H9 (cell line): ENCODE data around the gene AATK. TPM values are rescaled to one million over a fixed set of nuclear protein-coding genes. Genes with fewer than 3 reads are reported as not detected.

Experiments
- DNase-seq: peaks from one replicate; pipeline ENCODE4 v3.0.0-alpha.2; 2017
- H2AFZ ChIP-seq: one replicate; pipeline ENCODE4 v1.6.1; 2013; ENCODE audit warnings: mild to moderate bottlenecking, low read length, control low read depth, moderate library complexity
- H2AK5ac ChIP-seq: 2 replicates; pipeline ENCODE4 v1.6.1; 2013; ENCODE audit warnings: low read length, control low read depth, mixed read lengths; ENCODE audit not compliant: insufficient read length
- H2BK120ac ChIP-seq: one replicate; pipeline ENCODE4 v1.6.1; 2013; ENCODE audit warnings: low read depth, mild to moderate bottlenecking, low read length, control low read depth, inconsistent platforms; ENCODE audit not compliant: poor library complexity, severe bottlenecking
- H2BK12ac ChIP-seq: 2 replicates; pipeline ENCODE4 v1.6.1; 2013; ENCODE audit warnings: low read length, control low read depth, mixed read lengths, low read depth; ENCODE audit not compliant: insufficient read length
- H2BK15ac ChIP-seq: 2 replicates; pipeline ENCODE4 v1.6.1; 2013; ENCODE audit warnings: low read depth, low read length, control low read depth
- H2BK20ac ChIP-seq: one replicate; pipeline ENCODE4 v1.6.1; 2013; ENCODE audit warnings: low read depth, mild to moderate bottlenecking, low read length, control low read depth, inconsistent platforms; ENCODE audit not compliant: poor library complexity, severe bottlenecking
- H2BK5ac ChIP-seq: 2 replicates; pipeline ENCODE4 v1.6.1; 2013; ENCODE audit warnings: low read length, control low read depth, mixed read lengths; ENCODE audit not compliant: insufficient read length
- H3K14ac ChIP-seq: 2 replicates; pipeline ENCODE4 v1.6.1; 2013; ENCODE audit warnings: low read length, control low read depth; ENCODE audit not compliant: insufficient read depth
- H3K18ac ChIP-seq: 2 replicates; pipeline ENCODE4 v1.6.1; 2013; ENCODE audit warnings: low read depth, mild to moderate bottlenecking, mixed read lengths, low read length, control low read depth; ENCODE audit not compliant: insufficient read length
- H3K23ac ChIP-seq: 2 replicates; pipeline ENCODE4 v1.6.1; 2013; ENCODE audit warnings: low read length, control low read depth, mixed read lengths, low read depth; ENCODE audit not compliant: insufficient read length
- H3K23me2 ChIP-seq: 2 replicates; pipeline ENCODE4 v1.6.1; 2013; ENCODE audit warnings: low read depth, mild to moderate bottlenecking, mixed read lengths, low read length, control low read depth; ENCODE audit not compliant: insufficient read length, poor library complexity, severe bottlenecking
- H3K27ac ChIP-seq: 2 replicates; pipeline ENCODE4 v1.5.1; 2013; ENCODE audit warnings: low read length, control low read depth, mixed read lengths, low read depth; ENCODE audit not compliant: insufficient read length
- H3K27me3 ChIP-seq: 2 replicates; pipeline ENCODE4 v1.6.1; 2013; ENCODE audit warnings: low read length, control low read depth, inconsistent platforms; ENCODE audit not compliant: insufficient read depth
- H3K4ac ChIP-seq: 2 replicates; pipeline ENCODE4 v1.6.1; 2013; ENCODE audit warnings: low read depth, mild to moderate bottlenecking, control low read depth, inconsistent platforms, low read length, moderate library complexity
- H3K4me1 ChIP-seq: 2 replicates; pipeline ENCODE4 v1.6.1; 2013; ENCODE audit warnings: low read length, control low read depth, inconsistent platforms; ENCODE audit not compliant: insufficient read depth
- H3K4me2 ChIP-seq: 2 replicates; pipeline ENCODE4 v1.6.1; 2013; ENCODE audit warnings: low read length, control low read depth, mixed read lengths; ENCODE audit not compliant: insufficient read length, insufficient read depth
- H3K56ac ChIP-seq: 2 replicates; pipeline ENCODE4 v1.6.1; 2013; ENCODE audit warnings: low read depth, mild to moderate bottlenecking, mixed read lengths, low read length, control low read depth; ENCODE audit not compliant: insufficient read length
- H3K79me1 ChIP-seq: 2 replicates; pipeline ENCODE4 v1.6.1; 2013; ENCODE audit warnings: low read depth, mild to moderate bottlenecking, moderate library complexity, low read length, control low read depth, inconsistent platforms; ENCODE audit not compliant: insufficient read depth, poor library complexity, severe bottlenecking
- H3K79me2 ChIP-seq: 2 replicates; pipeline ENCODE4 v1.6.1; 2013; ENCODE audit warnings: low read length, control low read depth, inconsistent platforms; ENCODE audit not compliant: insufficient read depth
- H3K9ac ChIP-seq: 2 replicates; pipeline ENCODE4 v1.6.1; 2013; ENCODE audit warnings: low read length, control low read depth, mixed read lengths; ENCODE audit not compliant: insufficient read length; ENCODE audit errors: extremely low read depth
- H3K9me3 ChIP-seq: one replicate; pipeline ENCODE4 v1.6.1; 2013; ENCODE audit warnings: low read depth, low read length, inconsistent platforms; ENCODE audit not compliant: control insufficient read depth
- H3T11ph ChIP-seq: one replicate; pipeline ENCODE4 v1.6.1; 2013; ENCODE audit warnings: mild to moderate bottlenecking, low read length, control low read depth, inconsistent platforms
- H4K20me1 ChIP-seq: one replicate; pipeline ENCODE4 v1.6.1; 2013; ENCODE audit not compliant: control insufficient read depth, insufficient read length, insufficient read depth
- H4K5ac ChIP-seq: 2 replicates; pipeline ENCODE4 v1.6.1; 2013; ENCODE audit warnings: low read depth, mild to moderate bottlenecking, mixed read lengths, low read length, control low read depth; ENCODE audit not compliant: insufficient read length
- H4K8ac ChIP-seq: replicated peaks from 2 replicates; pipeline ENCODE4 v1.6.1; 2013; ENCODE audit warnings: low read length, control low read depth, mixed read lengths, low read depth; ENCODE audit not compliant: insufficient read length
- H4K91ac ChIP-seq: 2 replicates; pipeline ENCODE4 v1.6.1; 2013; ENCODE audit warnings: low read depth, mild to moderate bottlenecking, moderate library complexity, mixed read lengths, low read length, control low read depth; ENCODE audit not compliant: insufficient read length
- H3K27ac Mint-ChIP-seq, 3 experiments: 2 replicates in 2 of 3; 3 replicates in 1 of 3; pipeline ENCODE4 v1.8.0; 2020 to 2021; ENCODE audit warnings: mixed read lengths in 3 of 3, mild to moderate bottlenecking in 1 of 3, moderate library complexity in 1 of 3
- H3K27me3 Mint-ChIP-seq: 2 replicates; pipeline ENCODE4 v1.8.0; 2021; ENCODE audit warnings: low read depth, mild to moderate bottlenecking, moderate library complexity, mixed read lengths
- H3K36me3 Mint-ChIP-seq, 3 experiments: 2 replicates in 2 of 3; 3 replicates in 1 of 3; pipeline ENCODE4 v1.8.0; 2020 to 2021; ENCODE audit warnings: low read depth in 3 of 3, mixed read lengths in 3 of 3; ENCODE audit not compliant: insufficient read depth in 1 of 3
- H3K4me1 Mint-ChIP-seq, 2 experiments: 2 replicates each; pipeline ENCODE4 v1.8.0; 2020; ENCODE audit warnings: mixed read lengths in 2 of 2
- H3K4me3 Mint-ChIP-seq, 2 experiments: 2 replicates in 1 of 2; 3 replicates in 1 of 2; pipeline ENCODE4 v1.8.0; 2020 to 2021; ENCODE audit warnings: mild to moderate bottlenecking in 2 of 2, mixed read lengths in 2 of 2, moderate library complexity in 1 of 2
- H3K9me3 Mint-ChIP-seq, 2 experiments: 2 replicates in 1 of 2; 3 replicates in 1 of 2; pipeline ENCODE4 v1.8.0; 2020; ENCODE audit warnings: mild to moderate bottlenecking in 2 of 2, mixed read lengths in 2 of 2, moderate library complexity in 1 of 2
- CTCF ChIP-seq: fragments of 200-600 bp; sonication (generic); conservative IDR thresholded peaks from 3 replicates; pipeline ENCODE4 v1.8.0; 2021; ENCODE audit warnings: antibody characterized with exemption, mild to moderate bottlenecking
- WGBS: extraction: QIAGEN DNeasy Blood & Tissue Kit; methylation state at CpG from one replicate; pipeline ENCODE4 v1.1.7; 2013; ENCODE audit warnings: missing lambda C conversion rate, low lambda C conversion rate, mixed read lengths; ENCODE audit not compliant: insufficient read length; ENCODE audit errors: extremely low coverage; 5-methylcytosine and 5-hydroxymethylcytosine counted together
- total RNA-seq: library from RNA; stranded (reverse); gene quantifications from 2 replicates; pipeline ENCODE4 v1.2.1, GENCODE V29; 2021

The AATK gene
- total RNA-seq, 1 experiment from 2014 or later, result 2.4 TPM

- Histone ChIP-seq H2AFZ (no peak overlapping the region), H2BK20ac (no peak overlapping the region), H3K9ac (no peak overlapping the region), H3T11ph (no peak overlapping the region), H2BK120ac (no peak overlapping the region), H3K23me2 (no peaks in the 10 kb centered on the region), H3K27me3 (no peaks in the 10 kb centered on the region), H4K5ac (no peak overlapping the region), H2AK5ac (no peak overlapping the region), H3K9me3 (no peaks in the 10 kb centered on the region), H3K23ac (no peak overlapping the region), H3K18ac (no peak overlapping the region), H4K20me1 (no peaks in the 10 kb centered on the region), H4K8ac (no peak overlapping the region), H3K4me2 (no peak overlapping the region), H3K14ac (no peak overlapping the region), H3K79me1 (no peaks in the 10 kb centered on the region), H3K56ac (no peak overlapping the region), H3K4me1 (no peaks in the 10 kb centered on the region), H2BK15ac (no peak overlapping the region), H3K79me2 (no peaks in the 10 kb centered on the region), H2BK5ac (no peak overlapping the region), H4K91ac (no peak overlapping the region), H3K27ac (no peak overlapping the region), H2BK12ac (no peak overlapping the region), H3K4ac (no peak overlapping the region)
- H3K27ac Mint-ChIP-seq, result no peak overlapping the region
- H3K27me3 Mint-ChIP-seq, result no peaks in the 10 kb centered on the region
- DNase-seq, result no peak
- H3K4me3 Mint-ChIP-seq, result no peak overlapping the region
- no peaks in the 10 kb centered on the region for H3K4me1 Mint-ChIP-seq
- H3K36me3 Mint-ChIP-seq, result peaks cover 0 to 10% (median 6%) of the 10 kb centered on the region in 3 experiments; a peak in 5 of 7 replicates
- H3K9me3 Mint-ChIP-seq, result no peaks in the 10 kb centered on the region
- no CpG with 5 or more reads among the region's 20 CpGs for WGBS
- TF ChIP-seq CTCF, result no peak
Observed at GRCh38 chr17:81191116-81191515, 25.1 kb upstream of the AATK start.
